Kidney epithelial cell (primary cell): ENCODE data around the gene C20orf204. TPM values are rescaled to one million over a fixed set of nuclear protein-coding genes. Genes with fewer than 3 reads are reported as not detected.

Experiments
- DNase-seq: peaks from one replicate; pipeline ENCODE4 v3.0.0-alpha.2; 2010; ENCODE audit warnings: low read depth
- H3K27me3 ChIP-seq: 2 replicates; pipeline ENCODE4 v1.6.0; 2011; ENCODE audit warnings: low read length; ENCODE audit not compliant: control insufficient read depth, insufficient read depth
- H3K36me3 ChIP-seq: 2 replicates; pipeline ENCODE4 v1.5.1; 2011; ENCODE audit warnings: low read length; ENCODE audit not compliant: control insufficient read depth, insufficient read depth
- H3K4me3 ChIP-seq: 2 replicates; pipeline ENCODE4 v1.5.1; 2011; ENCODE audit warnings: low read depth, mild to moderate bottlenecking, control low read depth, low read length
- CTCF ChIP-seq: IDR thresholded peaks from 2 replicates; pipeline ENCODE4 v1.5.1; 2011; ENCODE audit warnings: mild to moderate bottlenecking, moderate library complexity, low read length, control low read depth, inconsistent platforms; ENCODE audit not compliant: insufficient read depth, poor library complexity, severe bottlenecking
- total RNA-seq: library from RNA; depleted of rRNA; stranded (reverse); fragments of >200 nt; gene quantifications from 2 replicates; pipeline ENCODE4 v1.2.3, GENCODE V29; 2015

The C20orf204 gene
- total RNA-seq, 1 donor from 2014 or later, result 0.21 TPM

- no peak for DNase-seq
- H3K27me3 ChIP-seq, result peaks cover 29% of the 10 kb centered on the region
- H3K36me3 ChIP-seq, result no peaks in the 10 kb centered on the region
- H3K4me3 ChIP-seq, result no peak overlapping the region
- TF ChIP-seq CTCF, result no peak
Observed at GRCh38 chr20:64037498-64038213, 1.7 kb downstream of the C20orf204 start.

GRCh38 chr20:64038224-64038564 is 2.2 kb downstream of the C20orf204 start:
- H3K4me3 ChIP-seq, result peak overlapping the region; percentile 41
- peaks cover 29% of the 10 kb centered on the region for H3K27me3 ChIP-seq
- no peak for DNase-seq
- H3K36me3 ChIP-seq, result no peaks in the 10 kb centered on the region
- TF ChIP-seq CTCF, result no peak

GRCh38 chr20:64038565-64039292 is 2.7 kb downstream of the C20orf204 start:
- no peaks in the 10 kb centered on the region for H3K36me3 ChIP-seq
- H3K4me3 ChIP-seq, result peak overlapping the region; percentile 41
- peaks cover 29% of the 10 kb centered on the region for H3K27me3 ChIP-seq
- TF ChIP-seq CTCF, result peak; percentile 63
- DNase-seq, result no peak

- TF ChIP-seq CTCF, result no peak
- Histone ChIP-seq H3K4me3 (peak overlapping the region; percentile 41), H3K27me3 (peaks cover 29% of the 10 kb centered on the region), H3K36me3 (no peaks in the 10 kb centered on the region)
- DNase-seq, result no peak
Observed at GRCh38 chr20:64039293-64040160, 3.5 kb downstream of the C20orf204 start.

GRCh38 chr20:64040231-64041039 is 4.5 kb downstream of the C20orf204 start:
- peaks cover 31% of the 10 kb centered on the region for H3K27me3 ChIP-seq
- no peak overlapping the region for H3K4me3 ChIP-seq
- H3K36me3 ChIP-seq, result no peaks in the 10 kb centered on the region
- TF ChIP-seq CTCF, result no peak
- DNase-seq, result no peak
